Measurements from ENCODE around the gene SLC22A5. TPM values are rescaled to one million over a fixed set of nuclear protein-coding genes. Genes with fewer than 3 reads are reported as not detected.

The SLC22A5 gene
- total and polyA plus RNA-seq, 3 donors from 2014 or later = 9.5 to 11.9 (median 11.8) TPM

DNA sequence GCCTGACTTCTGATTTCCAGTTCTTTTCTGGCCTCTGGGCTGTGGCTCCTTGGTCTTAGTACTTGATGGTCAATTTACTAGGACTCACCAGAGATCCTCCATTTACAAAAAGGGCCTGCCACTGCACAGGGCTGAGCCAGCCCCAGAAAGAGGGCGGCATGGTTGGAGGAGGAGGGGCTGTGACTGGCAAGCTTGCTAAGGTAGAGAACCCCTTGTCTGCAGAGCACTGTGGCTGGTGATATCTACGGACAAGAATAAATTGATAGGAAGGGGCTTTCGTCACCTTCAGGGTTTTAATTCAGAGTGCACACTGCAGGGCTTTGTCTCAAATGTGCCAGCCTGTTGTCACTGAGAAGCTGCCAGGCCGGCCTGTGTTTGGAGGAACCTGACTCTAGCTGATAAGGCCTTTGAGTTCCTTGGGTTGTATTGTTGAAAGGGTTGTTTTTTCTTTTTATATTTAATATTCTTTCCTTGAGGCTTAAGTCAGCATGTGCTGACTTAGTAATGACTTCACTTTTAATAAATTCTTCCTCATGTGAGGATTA, 15.1 kb downstream of the SLC22A5 start:
- no peak for DNase-seq
- no peaks in the 10 kb centered on the region for H3K36me3 ChIP-seq (ENCODE audit: low read depth, missing control alignments)
- 82 to 83% methylated on average over 4 of the region's 4 CpGs for WGBS, 2 donors
- intact Hi-C loops (cut with DNase I; ENCODE audit: low total_unique reads) = loop anchor here (5.0 kb wide), 1 partner anchor 113 kb away; no protein-coding TSS in a partner anchor
- H3K4me3 ChIP-seq = no peak overlapping the region
- H3K27ac ChIP-seq = no peak overlapping the region
- no peaks in the 10 kb centered on the region for H3K9me3 ChIP-seq
- H3K4me1 ChIP-seq = peaks cover 30% of the 10 kb centered on the region
- no peak for TF ChIP-seq CTCF (IDR thresholded peaks at IDR 0.05)
- no peak for TF ChIP-seq POLR2A (IDR thresholded peaks at IDR 0.05)
- no peaks in the 10 kb centered on the region for H3K27me3 ChIP-seq

- WGBS, 2 donors = 49 to 65% methylated on average over 9 of the region's 9 CpGs
- Histone ChIP-seq H3K36me3 (ENCODE audit: low read depth, missing control alignments) (no peaks in the 10 kb centered on the region), H3K4me1 (peaks cover 30% of the 10 kb centered on the region), H3K27ac (no peak overlapping the region), H3K27me3 (no peaks in the 10 kb centered on the region), H3K4me3 (no peak overlapping the region), H3K9me3 (no peaks in the 10 kb centered on the region)
- TF ChIP-seq CTCF (IDR thresholded peaks at IDR 0.05) (peak; percentile 26 to 59 (median 46)), POLR2A (IDR thresholded peaks at IDR 0.05) (no peak)
- intact Hi-C loops (cut with DNase I; ENCODE audit: low total_unique reads) = loop anchor here (5.0 kb wide), 1 partner anchor 112 kb away; no protein-coding TSS in a partner anchor
- peak; percentile 57 for DNase-seq
These were observed 16.0 kb downstream of the SLC22A5 start for GRCh38 chr5:132385326-132386105.

DNA sequence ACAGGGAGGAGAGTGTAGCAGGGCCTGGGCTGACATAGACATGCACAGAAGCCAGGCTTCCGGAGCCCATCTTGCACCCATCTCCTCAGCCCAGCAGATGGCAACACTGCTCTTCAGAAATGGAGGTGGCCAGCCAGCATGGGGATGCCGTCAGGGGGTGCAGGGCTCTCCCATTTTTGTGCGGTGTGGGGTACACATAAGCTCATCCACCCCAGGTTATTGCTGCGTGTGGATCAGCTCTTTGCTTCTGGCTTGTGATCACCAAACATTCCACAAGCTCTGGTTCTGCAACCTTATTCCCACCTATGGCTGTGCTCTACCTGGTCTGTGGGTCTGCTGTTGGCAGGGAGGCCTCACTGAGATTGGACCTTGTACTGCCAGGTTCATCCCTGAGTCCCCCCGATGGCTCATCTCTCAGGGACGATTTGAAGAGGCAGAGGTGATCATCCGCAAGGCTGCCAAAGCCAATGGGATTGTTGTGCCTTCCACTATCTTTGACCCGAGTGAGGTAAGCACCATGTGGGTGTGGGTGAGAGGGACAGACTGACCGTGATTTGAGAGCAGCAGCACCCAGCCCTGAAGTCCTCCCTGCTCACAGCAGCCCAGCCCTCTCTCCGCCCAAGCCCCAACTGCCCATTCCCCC, 17.3 kb downstream of the SLC22A5 start:
- peak; percentile 81 for DNase-seq
- peaks cover 30% of the 10 kb centered on the region for H3K4me1 ChIP-seq
- WGBS, 2 donors = 41 to 43% methylated on average over 9 to 10 of the region's 10 CpGs
- H3K36me3 ChIP-seq (ENCODE audit: low read depth, missing control alignments) = no peaks in the 10 kb centered on the region
- no peaks in the 10 kb centered on the region for H3K9me3 ChIP-seq
- intact Hi-C loops (cut with DNase I; ENCODE audit: low total_unique reads) = loop anchor here (5.0 kb wide), 1 partner anchor 111 kb away; no protein-coding TSS in a partner anchor
- TF ChIP-seq POLR2A (IDR thresholded peaks at IDR 0.05) (no peak), CTCF (IDR thresholded peaks at IDR 0.05) (peak; percentile 51 to 74 (median 57))
- peak overlapping the region; percentile 35 to 66 for H3K27ac ChIP-seq
- no peak overlapping the region for H3K4me3 ChIP-seq
- H3K27me3 ChIP-seq = no peaks in the 10 kb centered on the region

GRCh38 chr5:132387640-132388117, 18.2 kb downstream of the SLC22A5 start:
- no peak overlapping the region for H3K4me3 ChIP-seq
- TF ChIP-seq CTCF (IDR thresholded peaks at IDR 0.05) = no peak
- TF ChIP-seq POLR2A (IDR thresholded peaks at IDR 0.05) = no peak
- no peaks in the 10 kb centered on the region for H3K9me3 ChIP-seq
- H3K36me3 ChIP-seq (ENCODE audit: low read depth, missing control alignments) = no peaks in the 10 kb centered on the region
- peak overlapping the region; percentile 4 to 66 for H3K27ac ChIP-seq
- peaks cover 30% of the 10 kb centered on the region for H3K4me1 ChIP-seq
- 33 to 50% methylated on average over 3 to 4 of the region's 4 CpGs for WGBS, 2 donors
- H3K27me3 ChIP-seq = no peaks in the 10 kb centered on the region
- DNase-seq = peak; percentile 33
- intact Hi-C loops (cut with DNase I; ENCODE audit: low total_unique reads) = loop anchor here (5.0 kb wide), 1 partner anchor 110 kb away; no protein-coding TSS in a partner anchor
